Stomach smooth muscle (tissue), 2 donors: ENCODE data around the gene BACE1.

Source experiments
- H3K27ac ChIP-seq: one replicate; pipeline ENCODE4 v1.7.0; 2013; ENCODE audit warnings: mild to moderate bottlenecking, low read length, inconsistent platforms
- H3K27me3 ChIP-seq, 2 donors: one replicate each; pipeline ENCODE4 v1.7.0; 2013; ENCODE audit warnings: low read length in 2 of 2; ENCODE audit not compliant: insufficient read depth in 2 of 2, control insufficient read depth in 1 of 2
- H3K36me3 ChIP-seq, 2 donors: one replicate each; pipeline ENCODE4 v1.7.0; 2013; ENCODE audit warnings: low read length in 2 of 2; ENCODE audit not compliant: control insufficient read depth in 2 of 2, insufficient read depth in 2 of 2
- H3K4me1 ChIP-seq: one replicate; pipeline ENCODE4 v1.7.0; 2013; ENCODE audit warnings: low read length; ENCODE audit not compliant: control insufficient read depth, insufficient read depth
- H3K4me3 ChIP-seq, 2 donors: one replicate each; pipeline ENCODE4 v1.7.0; 2013; ENCODE audit warnings: low read length in 2 of 2
- H3K9ac ChIP-seq, 2 donors: one replicate each; pipeline ENCODE4 v1.7.0; 2013; ENCODE audit warnings: low read length in 2 of 2, mild to moderate bottlenecking in 1 of 2
- H3K9me3 ChIP-seq, 2 donors: one replicate each; pipeline ENCODE4 v1.7.0; 2013; ENCODE audit warnings: low read length in 2 of 2; ENCODE audit not compliant: control insufficient read depth in 2 of 2
- donor health status: healthy.
- donor health status: Pancreatic carcinoma.

The BACE1 gene

DNA sequence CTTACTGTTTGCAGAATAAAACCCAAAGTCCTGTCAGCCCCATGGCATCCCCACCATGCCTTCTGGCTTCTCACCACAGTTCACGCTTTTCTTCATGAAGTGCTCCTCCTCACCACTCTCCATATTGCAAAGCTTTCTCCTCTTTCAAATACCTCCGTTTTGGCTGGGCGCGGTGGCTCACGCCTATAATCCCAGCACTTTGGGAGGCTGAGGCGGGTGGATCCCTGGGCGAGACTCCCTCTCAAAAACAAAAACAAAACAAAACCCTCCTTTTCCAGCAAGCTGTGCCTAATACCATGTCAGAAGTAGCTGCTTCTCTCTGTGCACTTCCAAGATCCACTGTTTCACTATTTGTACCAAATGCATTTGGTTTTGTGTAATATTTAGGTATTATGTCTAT is 6.7 kb downstream of the BACE1 start:
- peaks cover under 1% of the 10 kb centered on the region for H3K4me1 ChIP-seq
- no peaks in the 10 kb centered on the region for H3K36me3 ChIP-seq
- H3K4me3 ChIP-seq = no peak overlapping the region
- H3K27ac ChIP-seq = no peak overlapping the region
- H3K9ac ChIP-seq = no peak overlapping the region
- no peaks in the 10 kb centered on the region for H3K9me3 ChIP-seq
- no peaks in the 10 kb centered on the region for H3K27me3 ChIP-seq

DNA sequence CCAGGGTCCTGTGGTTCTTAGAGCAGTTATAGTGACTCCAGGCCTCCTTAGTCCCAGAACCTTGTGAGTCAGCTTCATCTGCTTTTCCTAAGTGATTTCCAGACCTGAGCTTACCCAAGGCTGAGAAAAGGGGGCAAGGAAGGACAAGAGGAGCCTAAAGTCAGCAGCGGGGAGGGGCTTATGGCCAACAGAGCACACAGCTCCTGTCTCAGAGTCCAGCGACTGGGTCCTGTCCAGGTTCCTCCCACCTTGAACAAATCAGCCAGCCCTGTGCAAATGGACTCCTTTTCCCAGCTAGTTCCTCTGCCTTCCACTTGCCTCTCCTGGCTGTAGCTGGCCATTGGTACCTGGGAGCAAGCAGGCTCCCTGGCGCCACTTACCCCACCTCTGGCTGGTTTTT is 10.9 kb downstream of the BACE1 start:
- Histone ChIP-seq H3K27ac (no peak overlapping the region), H3K36me3 (no peaks in the 10 kb centered on the region), H3K9me3 (no peaks in the 10 kb centered on the region), H3K4me3 (no peak overlapping the region), H3K4me1 (peaks cover 7% of the 10 kb centered on the region), H3K9ac (no peak overlapping the region), H3K27me3 (no peaks in the 10 kb centered on the region)

DNA sequence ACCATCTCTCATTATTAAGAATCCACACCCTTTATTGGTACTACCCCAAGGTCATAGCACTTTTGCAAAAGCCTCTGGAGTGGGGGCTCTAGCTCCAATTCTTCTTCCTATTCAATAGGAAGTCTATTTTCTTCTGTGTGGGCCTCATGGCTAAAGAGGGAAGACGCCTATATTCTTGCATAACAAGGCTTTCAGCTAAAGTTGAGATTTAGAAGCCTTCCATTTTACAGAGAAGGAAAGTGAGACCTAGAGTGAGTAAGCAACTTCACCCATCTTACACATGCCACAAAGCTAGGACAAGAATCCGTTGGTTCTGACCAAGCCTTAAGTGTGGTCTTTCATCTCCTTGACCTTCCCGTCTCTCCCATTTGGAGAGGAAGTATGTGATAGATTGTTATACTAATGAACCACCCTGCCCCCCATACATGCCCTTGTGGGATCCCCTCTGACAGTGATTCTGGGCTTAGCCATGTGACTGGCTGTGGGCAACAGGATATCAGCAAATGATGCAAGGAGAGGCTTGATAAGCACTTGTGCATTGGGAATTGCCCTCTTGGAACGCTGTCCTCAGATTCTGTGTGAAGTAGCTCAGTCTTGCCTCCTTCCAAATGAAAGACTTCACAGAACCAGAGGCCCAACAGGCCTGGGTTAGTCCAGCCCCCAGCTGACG is 12.3 kb downstream of the BACE1 start:
- H3K9me3 ChIP-seq = no peaks in the 10 kb centered on the region
- H3K27me3 ChIP-seq = no peaks in the 10 kb centered on the region
- H3K27ac ChIP-seq = no peak overlapping the region
- H3K36me3 ChIP-seq = no peaks in the 10 kb centered on the region
- H3K9ac ChIP-seq = no peak overlapping the region
- H3K4me3 ChIP-seq = no peak overlapping the region
- peaks cover 11% of the 10 kb centered on the region for H3K4me1 ChIP-seq

DNA sequence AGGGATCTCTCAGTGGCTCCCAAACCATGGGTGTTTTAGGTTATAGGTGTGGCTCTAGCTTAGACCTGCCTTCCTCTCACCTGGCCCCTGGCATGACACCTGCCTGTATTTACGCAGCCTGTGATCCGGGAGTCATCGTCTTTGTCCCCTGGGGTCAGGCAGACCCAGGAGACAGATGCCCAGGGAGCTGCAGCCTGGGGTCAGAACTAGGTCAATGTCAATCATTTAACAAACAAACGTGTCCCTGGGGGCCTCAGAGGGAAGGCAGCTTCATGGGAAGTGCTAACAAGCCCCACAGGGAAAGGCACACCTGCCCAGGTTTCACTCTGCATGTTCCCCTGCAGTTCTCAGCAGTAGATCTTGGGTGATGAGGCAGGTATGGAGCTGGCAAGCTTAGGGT is 13.0 kb downstream of the BACE1 start:
- no peak overlapping the region for H3K27ac ChIP-seq
- H3K4me1 ChIP-seq = peaks cover 11% of the 10 kb centered on the region
- no peak overlapping the region for H3K4me3 ChIP-seq
- H3K36me3 ChIP-seq = no peaks in the 10 kb centered on the region
- no peaks in the 10 kb centered on the region for H3K27me3 ChIP-seq
- no peaks in the 10 kb centered on the region for H3K9me3 ChIP-seq
- H3K9ac ChIP-seq = no peak overlapping the region

DNA sequence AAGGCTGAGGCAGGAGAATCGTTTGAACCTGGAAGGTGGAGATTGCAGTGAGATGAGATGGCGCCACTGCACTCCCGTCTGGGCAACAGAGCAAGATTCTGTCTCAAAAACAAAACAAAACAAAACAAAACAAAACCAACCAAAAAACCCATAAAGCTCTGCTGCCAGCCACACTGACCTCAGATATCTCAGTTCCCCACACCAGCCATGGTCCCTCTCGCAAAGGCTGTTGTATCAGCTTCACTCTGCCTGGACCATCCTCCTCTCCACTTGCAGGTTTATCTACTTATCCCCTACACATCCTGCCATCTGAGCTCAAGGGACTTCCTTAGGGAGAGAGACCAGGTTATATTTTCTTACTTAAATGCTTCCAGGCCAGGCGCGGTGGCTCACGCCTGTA is 13.8 kb downstream of the BACE1 start:
- no peaks in the 10 kb centered on the region for H3K9me3 ChIP-seq
- no peak overlapping the region for H3K4me3 ChIP-seq
- no peak overlapping the region for H3K9ac ChIP-seq
- no peaks in the 10 kb centered on the region for H3K27me3 ChIP-seq
- H3K4me1 ChIP-seq = peaks cover 11% of the 10 kb centered on the region
- no peaks in the 10 kb centered on the region for H3K36me3 ChIP-seq
- no peak overlapping the region for H3K27ac ChIP-seq

DNA sequence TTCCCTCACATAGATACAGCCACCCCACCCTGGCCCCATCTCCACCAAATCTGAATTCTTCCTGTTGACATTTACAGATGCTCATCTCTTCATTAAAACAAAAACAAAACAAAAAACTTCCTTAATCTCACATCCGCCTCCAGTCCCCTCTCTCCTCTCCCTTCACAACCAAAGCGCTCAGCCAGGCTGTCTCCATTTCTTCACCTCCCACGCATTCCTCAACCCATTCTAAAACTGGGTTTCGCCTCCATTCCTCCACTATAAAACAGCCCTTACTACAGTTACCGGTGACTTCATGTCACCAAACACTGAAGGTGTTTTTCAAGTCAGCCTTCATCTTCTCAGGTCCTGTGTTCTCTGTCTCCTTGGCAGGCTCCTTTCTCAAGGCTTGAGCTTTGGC is 15.3 kb downstream of the BACE1 start:
- Histone ChIP-seq H3K27ac (no peak overlapping the region), H3K9me3 (no peaks in the 10 kb centered on the region), H3K9ac (peak overlapping the region in 1 of 2 donors; percentile 29), H3K36me3 (no peaks in the 10 kb centered on the region), H3K4me3 (no peak overlapping the region), H3K4me1 (peaks cover 11% of the 10 kb centered on the region), H3K27me3 (no peaks in the 10 kb centered on the region)

DNA sequence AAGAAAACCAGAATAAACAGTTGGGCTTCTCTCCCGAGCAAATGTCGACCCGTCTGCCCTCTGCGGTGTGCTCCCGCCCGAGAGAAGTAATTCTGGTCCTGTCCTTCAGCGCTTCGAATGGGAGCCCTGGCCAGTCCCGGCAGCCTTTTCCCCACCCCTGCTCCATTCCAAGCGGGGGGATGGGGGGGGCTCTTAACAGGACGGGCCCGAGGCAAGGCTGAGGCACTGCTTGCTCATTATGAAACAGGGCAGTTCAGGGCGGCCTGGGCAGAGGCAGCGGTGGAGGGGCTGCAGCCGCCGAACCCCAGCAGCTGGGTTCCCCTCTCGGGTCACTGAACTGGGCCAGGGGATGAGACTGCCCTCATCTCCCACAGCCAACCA is 15.8 kb downstream of the BACE1 start:
- Histone ChIP-seq H3K4me1 (peaks cover 11% of the 10 kb centered on the region), H3K9ac (peak overlapping the region in 1 of 2 donors; percentile 36), H3K4me3 (peak overlapping the region in 1 of 2 donors; percentile 52), H3K27ac (no peak overlapping the region), H3K9me3 (no peaks in the 10 kb centered on the region), H3K36me3 (peaks cover 0 to 1% of the 10 kb centered on the region in 2 donors), H3K27me3 (no peaks in the 10 kb centered on the region)

DNA sequence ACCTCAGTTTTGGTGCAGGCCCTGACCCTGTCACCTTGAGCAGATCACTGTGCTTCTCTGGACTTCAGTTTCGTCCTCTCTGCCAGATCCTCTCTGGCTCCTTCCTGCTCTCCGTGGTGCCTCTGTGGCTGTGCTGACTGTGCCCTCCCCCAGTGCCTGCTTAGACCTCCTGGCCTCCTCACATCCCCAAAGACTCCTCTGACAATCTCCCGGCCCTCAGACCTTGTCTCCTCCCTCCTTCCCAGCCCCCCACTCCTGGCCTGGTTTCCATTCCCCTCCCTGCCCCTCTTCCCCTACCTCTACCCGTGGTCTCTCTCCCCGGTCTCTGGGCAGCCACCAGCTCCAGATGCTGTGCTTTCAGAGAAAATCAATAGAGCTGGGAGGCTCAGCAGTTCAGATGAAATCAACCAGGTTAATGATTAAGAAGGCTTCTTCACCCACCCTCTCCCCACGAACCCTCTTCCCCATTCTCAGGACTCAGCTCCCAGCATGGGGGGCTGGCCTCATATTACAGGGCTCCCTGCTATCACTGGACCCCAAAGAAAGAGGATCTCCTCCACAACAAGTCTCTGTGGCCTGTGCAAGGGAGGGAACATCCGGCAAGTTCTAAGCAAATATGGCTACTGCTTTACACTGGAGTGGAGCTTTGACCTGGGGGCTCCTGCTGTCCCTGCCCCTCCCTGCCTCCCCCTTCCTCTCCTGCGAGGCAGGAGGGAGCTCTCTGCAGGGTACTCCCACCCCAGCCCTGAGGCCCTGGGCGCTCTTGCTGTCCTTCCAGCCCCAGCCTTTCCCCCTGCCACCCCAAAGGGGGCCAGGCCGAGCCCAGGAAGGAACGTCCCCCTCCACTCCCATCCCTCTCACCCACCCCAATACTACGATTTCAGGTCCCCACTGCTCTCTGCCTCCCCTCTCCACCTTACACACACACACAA is 16.4 kb downstream of the BACE1 start:
- Histone ChIP-seq H3K4me1 (peaks cover 11% of the 10 kb centered on the region), H3K9me3 (no peaks in the 10 kb centered on the region), H3K27ac (no peak overlapping the region), H3K27me3 (no peaks in the 10 kb centered on the region), H3K4me3 (peak overlapping the region in 1 of 2 donors; percentile 52), H3K9ac (peak overlapping the region in 1 of 2 donors; percentile 36), H3K36me3 (peaks cover 4 to 5% of the 10 kb centered on the region in 2 donors)

DNA sequence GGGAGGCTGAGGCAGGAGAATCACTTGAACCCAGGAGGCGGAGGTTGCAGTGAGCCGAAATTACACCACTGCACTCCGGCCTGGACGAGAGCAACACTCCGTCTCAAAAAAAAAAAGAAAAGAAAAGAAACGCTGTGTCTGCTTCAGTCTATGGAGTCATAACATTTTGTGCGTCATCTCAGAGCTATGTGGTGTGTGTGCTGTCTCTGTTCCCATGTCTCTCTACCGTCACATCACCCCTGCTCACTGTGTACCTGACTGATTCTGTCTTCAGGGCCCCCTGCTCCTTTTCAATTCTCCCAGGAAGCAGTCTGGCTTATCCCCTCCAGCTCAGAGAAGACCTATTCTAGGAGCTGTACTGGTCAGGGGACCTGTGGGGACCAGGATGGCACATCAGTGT is 17.9 kb downstream of the BACE1 start:
- H3K9ac ChIP-seq = no peak overlapping the region
- H3K27ac ChIP-seq = no peak overlapping the region
- H3K4me1 ChIP-seq = peaks cover 11% of the 10 kb centered on the region
- H3K4me3 ChIP-seq = no peak overlapping the region
- no peaks in the 10 kb centered on the region for H3K9me3 ChIP-seq
- H3K27me3 ChIP-seq = no peaks in the 10 kb centered on the region
- peaks cover 6 to 8% of the 10 kb centered on the region in 2 donors for H3K36me3 ChIP-seq

DNA sequence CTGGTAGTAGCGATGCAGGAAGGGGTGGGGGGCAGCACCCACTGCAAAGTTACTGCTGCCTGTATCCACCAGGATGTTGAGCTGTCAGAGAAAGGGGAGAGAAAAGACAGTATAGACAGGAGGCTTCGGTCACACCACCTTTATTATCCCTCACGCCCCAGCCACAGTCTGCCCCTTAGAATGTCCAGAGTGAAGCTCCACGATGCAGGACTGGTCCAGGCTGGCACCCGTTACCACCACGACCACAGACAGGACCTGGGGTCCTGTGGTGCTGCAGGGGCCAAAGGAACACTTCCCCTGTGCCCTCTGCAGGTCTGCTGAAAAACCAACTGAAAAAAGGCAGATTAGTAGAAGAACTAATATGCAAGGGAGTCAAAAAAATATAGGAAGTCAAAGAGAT is 19.2 kb downstream of the BACE1 start:
- Histone ChIP-seq H3K4me1 (peaks cover 11% of the 10 kb centered on the region), H3K36me3 (peaks cover 10 to 13% of the 10 kb centered on the region in 2 donors), H3K4me3 (no peak overlapping the region), H3K27me3 (no peaks in the 10 kb centered on the region), H3K9me3 (no peaks in the 10 kb centered on the region), H3K27ac (no peak overlapping the region), H3K9ac (no peak overlapping the region)
